GM21360 (cell line): ENCODE data around the gene KBTBD13.
"Not testable (repeated sequence)": the region's sequence is repeated elsewhere in the genome, so short reads cannot be mapped to it uniquely, and the experiment has no call there.

Experiments used
- ATAC-seq: cut with Tn5 transposase; IDR thresholded peaks from one replicate; pipeline ENCODE4 v1.9.1; 2021; ENCODE audit warnings: mild to moderate bottlenecking, moderate library complexity; ENCODE audit not compliant: unreplicated experiment

Gene KBTBD13

GRCh38 chr15:65069179-65069578 is 7.4 kb upstream of the KBTBD13 start:
- no peak for ATAC-seq

- ATAC-seq, result no peak
These were observed 6.6 kb upstream of the KBTBD13 start for GRCh38 chr15:65069779-65070546.

- ATAC-seq, result no peak
These were observed 5.2 kb upstream of the KBTBD13 start for GRCh38 chr15:65071381-65071811.

- ATAC-seq, result no peak
These were observed 4.5 kb upstream of the KBTBD13 start for GRCh38 chr15:65072027-65072426.

- ATAC-seq, result no peak
These were observed 3.9 kb upstream of the KBTBD13 start for GRCh38 chr15:65072617-65073016.

GRCh38 chr15:65074946-65075345 is 1.6 kb upstream of the KBTBD13 start:
- ATAC-seq, result not testable (repeated sequence)

- ATAC-seq, result not testable (repeated sequence)
These were observed 745 bp upstream of the KBTBD13 start for GRCh38 chr15:65075607-65076395.

GRCh38 chr15:65077291-65077980 is 890 bp downstream of the KBTBD13 start:
- no peak for ATAC-seq

- ATAC-seq, result no peak
These were observed 1.4 kb downstream of the KBTBD13 start for GRCh38 chr15:65077981-65078352.

GRCh38 chr15:65079580-65079979 is 3.0 kb downstream of the KBTBD13 start:
- no peak for ATAC-seq

GRCh38 chr15:65081270-65081669 is 4.7 kb downstream of the KBTBD13 start:
- ATAC-seq, result no peak

- ATAC-seq, result no peak
These were observed 5.2 kb downstream of the KBTBD13 start for GRCh38 chr15:65081758-65082157.

GRCh38 chr15:65082303-65082953 is 5.9 kb downstream of the KBTBD13 start:
- ATAC-seq, result no peak

GRCh38 chr15:65083262-65083701 is 6.7 kb downstream of the KBTBD13 start:
- no peak for ATAC-seq

GRCh38 chr15:65084500-65085206 is 8.1 kb downstream of the KBTBD13 start:
- no peak for ATAC-seq

GRCh38 chr15:65085207-65085753 is 8.7 kb downstream of the KBTBD13 start:
- ATAC-seq, result no peak

- no peak for ATAC-seq
These were observed 9.6 kb downstream of the KBTBD13 start for GRCh38 chr15:65085990-65086679.

GRCh38 chr15:65086680-65087111 is 10.2 kb downstream of the KBTBD13 start:
- no peak for ATAC-seq

GRCh38 chr15:65087411-65087810 is 10.9 kb downstream of the KBTBD13 start:
- ATAC-seq, result no peak
